Effector CD4-positive, alpha-beta T cell (primary cell): ENCODE measurements around the gene SGMS1.
"Not testable (repeated sequence)": the region's sequence is repeated elsewhere in the genome, so short reads cannot be mapped to it uniquely, and the experiment has no call there.

ENCODE experiments used
- DNase-seq: peaks from one replicate; pipeline ENCODE4 v3.0.0-alpha.2; 2020

SGMS1 gene

DNA sequence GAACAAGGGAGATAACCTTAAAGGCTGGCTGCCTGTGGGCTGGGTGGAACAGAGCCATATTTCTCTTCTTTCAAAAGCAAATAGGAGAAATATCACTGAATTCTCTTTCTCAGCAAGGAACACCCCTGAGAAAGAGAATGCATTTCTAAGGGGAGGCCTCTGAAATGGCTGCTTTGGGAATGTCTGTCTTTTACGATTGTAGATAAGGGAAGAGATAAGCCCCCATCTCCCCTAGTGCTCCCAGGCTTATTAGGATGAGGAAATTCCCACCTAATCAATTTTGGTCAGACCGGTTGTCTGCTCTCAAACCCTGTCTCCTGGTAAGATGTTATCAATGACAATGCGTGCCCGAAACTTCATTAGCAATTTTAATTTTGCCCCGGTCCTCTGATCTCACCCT, 178.0 kb downstream of the SGMS1 start:
- DNase-seq: not testable (repeated sequence)

DNA sequence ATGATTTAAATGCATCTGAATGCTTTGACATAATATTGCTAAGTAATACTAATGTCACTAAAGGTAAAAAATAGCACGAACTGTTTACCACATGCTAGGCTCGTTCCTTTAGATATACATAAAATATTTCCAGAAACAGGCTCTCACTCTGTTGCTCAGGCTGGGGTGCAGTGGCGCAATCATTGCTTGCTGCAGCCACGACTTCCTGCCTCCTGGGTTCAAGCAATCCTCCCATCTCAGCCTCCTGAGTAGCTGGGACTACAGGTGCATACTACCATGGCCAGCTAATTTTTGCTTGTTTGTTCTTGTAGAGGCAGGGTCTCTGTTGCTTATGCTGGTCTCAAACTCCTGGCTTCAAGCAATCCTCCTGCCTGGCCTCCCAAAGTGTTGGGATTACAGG, 183.3 kb downstream of the SGMS1 start:
- DNase-seq: no peak

DNA sequence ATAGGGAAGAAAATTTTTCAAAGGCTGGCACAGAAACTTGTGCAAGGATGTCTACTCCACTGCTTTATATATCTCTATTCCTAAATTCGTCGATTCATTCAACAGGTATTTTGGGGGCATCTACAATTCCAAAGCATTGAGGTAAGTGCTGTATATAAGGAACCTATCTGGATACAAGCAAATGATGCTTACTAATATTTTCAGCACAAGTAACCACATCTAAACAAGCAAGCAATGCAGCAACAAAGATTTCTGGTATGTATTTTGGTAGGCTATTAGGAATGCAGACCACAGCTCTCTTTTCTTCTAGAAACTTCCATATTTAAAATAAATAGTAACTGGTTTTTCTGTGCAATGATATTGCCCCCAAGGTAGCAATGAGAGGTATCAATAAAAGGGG, 183.9 kb downstream of the SGMS1 start:
- no peak for DNase-seq

DNA sequence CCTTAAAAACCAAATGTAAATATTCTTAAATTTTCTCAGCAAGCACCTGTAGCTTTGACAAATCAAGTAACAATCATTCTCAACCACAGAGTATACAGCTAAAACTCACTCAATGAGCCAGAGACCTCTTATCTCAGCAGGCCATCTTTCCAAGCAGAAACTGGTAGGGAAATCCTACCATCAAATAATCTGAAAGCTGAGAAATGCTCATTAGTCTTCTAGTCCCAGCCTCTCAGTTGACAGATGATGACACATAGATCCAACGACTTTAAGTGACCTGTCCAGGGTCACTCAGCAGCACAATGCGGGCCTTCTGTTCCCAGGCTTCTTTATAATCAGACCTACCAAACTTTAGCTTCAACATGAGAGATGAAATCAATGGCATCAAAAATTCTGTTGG, 184.6 kb downstream of the SGMS1 start:
- DNase-seq: no peak

DNA sequence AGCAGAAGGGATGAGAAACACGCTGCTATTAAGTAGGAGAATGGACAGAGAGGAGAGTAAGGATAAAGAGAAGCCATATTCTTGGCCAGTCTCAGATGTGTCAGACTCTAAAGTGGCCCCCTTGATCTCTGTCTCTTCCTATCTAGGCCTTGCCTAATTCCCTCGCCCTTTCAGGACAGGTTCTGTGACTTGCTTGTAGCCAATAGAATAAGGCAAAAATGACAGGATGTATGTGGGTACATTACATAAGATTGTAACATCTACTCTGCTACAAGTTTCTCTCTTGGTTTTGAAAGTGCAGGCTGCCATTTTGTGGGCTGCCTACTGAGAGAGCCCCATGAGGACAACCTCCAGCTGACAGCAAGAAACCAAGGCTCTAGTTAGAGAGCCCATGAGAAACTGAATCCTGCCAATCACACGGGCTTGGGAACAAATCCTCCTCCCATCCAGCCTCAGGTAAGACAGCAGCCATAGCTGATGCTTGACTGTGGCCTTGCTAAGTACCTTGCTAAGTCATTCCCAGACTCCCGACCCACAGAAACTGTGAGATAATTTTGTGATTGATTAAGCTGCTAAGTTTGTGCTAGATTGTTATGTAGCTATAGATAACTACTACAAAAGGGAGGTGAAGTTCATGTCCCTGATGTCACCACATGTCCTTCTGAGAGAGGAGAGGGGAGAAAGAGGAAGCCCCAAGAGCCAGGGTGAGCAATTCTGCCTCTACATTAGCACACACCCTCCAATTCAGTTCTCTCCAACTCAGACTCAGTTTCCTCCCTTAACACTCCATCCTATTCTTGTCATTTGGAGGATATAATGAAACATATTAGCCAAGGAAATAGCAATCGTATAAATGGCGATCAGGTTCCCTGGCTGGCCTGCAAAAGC, 185.5 kb downstream of the SGMS1 start:
- no peak for DNase-seq

DNA sequence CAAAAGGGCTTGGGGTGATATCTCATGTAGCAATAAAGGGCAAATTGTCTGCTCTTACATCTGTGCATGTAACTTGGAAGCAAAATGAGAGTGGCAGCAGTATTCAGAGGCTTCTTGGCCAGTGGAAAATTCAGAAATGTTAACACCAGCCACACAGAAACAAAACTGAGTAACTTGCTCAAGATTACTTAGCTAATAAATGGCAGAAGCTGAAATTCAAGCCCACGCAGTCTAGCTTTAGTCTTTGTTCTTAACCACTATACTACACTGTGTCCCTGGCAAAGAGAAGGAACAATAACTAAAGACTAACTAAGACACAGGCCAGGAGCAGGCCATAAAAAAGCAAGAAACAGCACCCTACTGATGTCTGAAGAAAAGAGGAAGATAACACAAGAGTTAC, 186.5 kb downstream of the SGMS1 start:
- DNase-seq: no peak

DNA sequence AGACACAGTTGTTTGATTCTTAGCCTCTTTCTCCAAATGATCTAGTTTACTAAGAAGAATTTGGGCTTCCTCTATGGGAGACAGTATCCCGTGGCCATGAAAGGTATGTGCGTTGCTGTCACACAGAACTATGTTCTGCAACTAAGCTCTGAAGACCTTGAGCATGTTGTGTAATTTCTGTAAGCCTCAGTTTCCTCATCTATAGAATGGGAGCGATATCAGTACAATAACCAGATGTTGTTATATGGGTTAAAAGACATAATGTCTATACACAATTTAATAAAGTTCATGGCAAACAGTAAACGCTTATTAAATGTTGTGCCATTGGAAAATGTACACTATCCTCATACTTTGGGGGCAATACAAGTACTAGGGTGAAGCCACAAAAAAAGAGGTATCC, 187.0 kb downstream of the SGMS1 start:
- no peak for DNase-seq

DNA sequence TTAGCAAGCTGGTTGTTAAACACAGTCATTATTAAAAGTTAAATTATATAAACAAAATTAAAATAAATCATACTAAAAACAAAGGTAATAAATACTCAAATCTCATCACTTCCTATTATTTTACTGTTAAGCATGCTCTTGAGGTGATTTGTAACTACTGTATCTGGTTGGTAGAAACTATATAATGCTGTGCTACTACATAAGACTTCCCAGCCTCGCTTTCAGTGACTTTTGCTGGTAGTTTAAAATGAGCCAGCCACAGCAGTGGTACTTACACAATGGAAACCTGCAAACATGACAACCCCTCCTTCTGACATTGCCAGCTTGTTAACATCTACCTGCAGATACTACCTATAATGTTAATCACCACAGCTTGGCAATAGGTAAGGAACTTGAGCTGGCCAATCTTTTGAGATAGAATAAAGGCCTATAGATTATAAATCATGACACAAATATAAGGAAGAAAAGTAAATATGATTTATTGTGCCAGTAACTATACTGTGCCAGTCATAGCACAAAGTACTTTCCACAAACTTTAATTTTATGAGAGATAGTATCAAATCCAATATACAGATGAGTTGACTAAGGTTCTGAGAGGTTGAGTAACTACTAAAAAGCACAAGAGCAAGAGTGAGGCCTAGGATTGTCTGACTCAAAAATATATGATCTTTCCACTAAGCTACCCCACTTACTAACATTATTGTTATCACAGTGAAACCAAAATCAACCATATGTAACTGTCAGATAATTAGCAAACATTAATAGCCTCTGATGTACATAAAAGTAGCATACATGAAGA, 191.3 kb downstream of the SGMS1 start:
- no peak for DNase-seq

DNA sequence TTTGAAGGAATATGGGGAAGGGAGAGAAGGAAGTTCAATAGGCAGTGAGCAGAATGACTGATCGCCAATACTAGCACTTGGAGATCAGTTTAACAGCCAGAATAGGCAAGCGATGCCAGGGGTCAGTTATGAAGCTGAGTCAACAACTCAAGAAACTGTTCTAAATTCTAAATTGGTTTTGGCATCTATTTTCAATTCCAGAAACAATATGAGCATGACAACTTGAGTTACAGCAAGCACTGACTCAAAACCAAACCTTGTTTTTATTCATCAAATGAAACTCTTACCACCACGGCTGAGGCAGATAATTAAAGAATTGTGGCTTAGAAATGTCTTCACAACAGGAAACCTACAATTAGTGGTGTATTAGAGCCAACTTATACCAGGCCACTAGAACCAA, 192.0 kb downstream of the SGMS1 start:
- DNase-seq: no peak

DNA sequence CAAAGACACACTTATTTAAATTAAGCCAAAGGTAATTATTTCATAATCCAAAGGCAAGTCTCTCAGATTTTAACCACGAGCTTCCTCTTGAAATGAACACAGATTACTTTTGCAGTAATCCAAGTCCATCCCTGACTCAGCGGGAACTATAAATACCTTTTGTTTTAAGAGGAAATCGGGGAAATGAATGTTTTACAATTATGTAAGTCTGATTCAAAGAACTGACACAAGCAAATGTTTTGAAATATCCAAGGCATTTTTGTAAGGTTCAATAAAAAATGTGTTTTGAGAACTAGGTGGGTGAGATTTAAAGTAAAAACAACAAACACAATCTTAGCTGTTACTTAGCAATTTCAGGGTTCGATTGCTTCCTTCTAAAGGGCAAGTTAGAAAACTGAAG, 192.6 kb downstream of the SGMS1 start:
- no peak for DNase-seq

DNA sequence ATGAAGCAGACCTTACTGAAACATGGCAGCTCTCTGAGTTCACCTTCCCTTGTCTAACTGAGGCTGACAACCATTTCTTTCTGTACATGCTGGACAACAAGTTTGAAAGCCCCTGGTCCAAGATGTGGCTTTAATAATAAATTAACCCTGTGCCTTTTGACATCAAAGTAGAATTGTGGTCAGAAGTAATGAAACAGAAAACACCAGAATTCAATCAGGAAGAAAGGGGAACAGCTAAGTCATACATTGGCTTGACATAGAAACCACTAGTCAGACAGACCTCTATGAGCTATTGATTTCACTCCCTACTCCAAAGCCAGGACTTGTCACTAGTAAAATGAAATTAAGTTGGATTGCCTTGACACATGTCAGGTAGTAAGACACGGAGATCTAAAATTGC, 197.3 kb downstream of the SGMS1 start:
- no peak for DNase-seq

DNA sequence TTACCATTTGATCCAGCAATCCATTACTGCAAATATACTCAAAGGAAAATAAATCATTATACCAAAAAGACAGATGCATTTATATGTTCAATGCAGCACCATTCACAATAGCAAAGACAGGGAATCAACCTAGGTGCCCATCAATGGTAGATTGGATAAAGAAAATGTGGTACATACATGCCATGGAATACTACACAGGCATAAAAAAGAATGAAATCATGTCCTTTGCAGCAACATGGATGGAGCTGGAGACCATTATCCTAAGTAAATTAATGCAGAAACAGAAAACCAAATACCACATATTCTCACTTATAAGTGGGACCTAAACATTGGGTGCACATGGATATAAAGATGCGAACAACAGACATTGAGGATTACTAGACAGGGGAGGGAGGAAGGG, 198.5 kb downstream of the SGMS1 start:
- not testable (repeated sequence) for DNase-seq

DNA sequence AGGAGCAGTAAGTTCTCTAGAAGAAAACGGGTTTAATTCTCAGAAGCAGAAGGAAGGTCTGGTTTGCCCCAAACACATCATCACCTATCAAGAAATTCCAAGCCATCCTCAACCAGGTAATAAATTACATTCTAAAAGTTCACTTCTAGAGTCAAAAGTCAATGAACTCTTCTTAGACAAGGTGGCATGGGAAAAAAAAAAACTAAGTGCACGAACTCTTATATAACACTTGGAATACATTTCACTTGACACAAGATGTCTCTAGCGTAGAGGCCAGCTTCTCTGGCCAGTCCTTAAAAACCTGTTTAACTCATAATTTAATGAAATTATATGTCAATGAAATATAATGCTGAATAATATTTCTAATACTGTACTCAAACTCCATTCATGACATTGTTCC, 200.3 kb downstream of the SGMS1 start:
- DNase-seq: no peak

DNA sequence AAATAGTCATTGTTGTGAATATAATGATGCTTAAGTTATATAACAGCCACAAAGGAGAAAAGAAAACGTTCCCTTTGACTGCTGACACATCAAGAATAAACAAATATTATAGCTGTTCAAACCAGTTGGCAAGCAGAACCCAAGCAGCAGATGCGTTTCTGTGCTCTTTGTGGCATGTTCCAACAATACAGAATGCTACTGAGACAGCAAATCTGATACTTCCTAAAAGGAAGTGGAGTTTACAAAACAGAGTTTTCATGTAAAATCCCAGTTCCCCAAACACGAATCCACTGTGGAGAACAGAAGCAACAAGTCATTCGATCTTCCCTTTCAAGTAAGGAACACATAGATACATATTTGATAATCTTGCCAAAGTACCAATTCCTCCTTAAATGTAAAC, 201.5 kb downstream of the SGMS1 start:
- DNase-seq: no peak

DNA sequence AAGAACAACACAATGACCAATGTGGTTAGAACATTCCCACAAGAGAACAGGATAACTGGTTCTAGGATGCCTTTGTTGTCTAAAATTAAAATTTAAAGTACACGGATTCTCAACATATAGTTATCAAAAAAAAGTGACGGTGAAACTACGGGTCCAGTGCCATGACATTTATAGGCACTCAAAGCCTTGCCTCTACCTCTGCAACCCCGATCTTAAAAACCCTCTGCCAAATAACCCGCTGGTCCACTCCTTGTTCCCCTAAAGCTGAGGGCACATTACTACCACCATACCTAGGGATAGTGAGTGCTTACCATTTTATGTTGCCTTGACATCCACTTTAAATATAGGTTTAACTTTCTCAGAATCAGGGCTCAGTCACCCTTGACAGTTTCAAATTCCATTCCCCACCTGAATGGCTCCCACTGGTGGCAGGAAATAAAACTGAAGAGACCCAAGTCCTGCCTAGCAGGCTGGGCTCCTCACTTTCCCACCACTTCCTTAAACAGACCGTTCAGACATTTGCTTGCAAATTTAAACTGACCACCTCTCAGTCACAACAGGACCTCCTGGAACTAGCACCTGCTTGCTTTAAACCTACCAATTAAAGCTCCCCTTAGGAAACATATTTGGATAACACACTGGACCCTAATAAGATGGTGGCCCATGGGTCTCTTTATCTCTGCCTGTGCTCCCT, 202.6 kb downstream of the SGMS1 start:
- no peak for DNase-seq

DNA sequence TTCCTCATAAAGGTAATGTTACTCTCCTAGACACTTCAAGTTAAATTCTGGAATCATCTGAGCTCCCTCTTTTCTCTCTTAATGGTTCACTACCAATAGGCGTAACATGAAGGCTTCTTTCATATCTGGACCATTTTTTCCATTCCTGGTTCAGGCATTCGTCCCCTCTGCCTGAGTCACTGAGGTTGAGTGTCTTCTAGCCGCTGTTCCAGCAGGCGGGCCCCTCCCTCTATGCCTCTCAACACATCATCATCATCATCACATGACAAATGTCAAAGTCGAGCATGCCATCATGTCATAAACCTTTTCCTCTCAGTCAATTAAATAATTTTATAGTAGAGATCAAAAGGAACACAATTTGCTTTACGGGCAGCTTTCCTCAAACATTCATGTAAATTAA, 203.6 kb downstream of the SGMS1 start:
- no peak for DNase-seq

DNA sequence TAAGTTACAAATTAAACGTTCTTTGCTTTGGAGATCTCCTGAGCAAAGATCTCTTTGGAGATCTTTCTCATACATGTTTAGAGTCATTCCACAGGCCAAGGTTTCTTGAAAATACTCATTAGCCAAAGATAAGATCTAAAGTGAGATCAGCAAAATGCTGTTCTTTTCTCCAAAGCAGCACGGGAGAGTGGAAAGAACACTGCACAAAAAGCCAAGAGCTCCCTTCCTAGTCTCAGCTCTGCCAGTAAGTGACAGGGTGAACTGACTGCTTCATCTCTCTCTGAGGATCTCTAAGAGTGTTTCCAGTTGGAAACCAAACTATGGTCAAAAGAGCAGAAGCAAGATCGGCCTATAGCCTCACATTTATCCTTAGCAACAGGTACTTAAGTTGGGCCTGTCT, 204.0 kb downstream of the SGMS1 start:
- DNase-seq: no peak

DNA sequence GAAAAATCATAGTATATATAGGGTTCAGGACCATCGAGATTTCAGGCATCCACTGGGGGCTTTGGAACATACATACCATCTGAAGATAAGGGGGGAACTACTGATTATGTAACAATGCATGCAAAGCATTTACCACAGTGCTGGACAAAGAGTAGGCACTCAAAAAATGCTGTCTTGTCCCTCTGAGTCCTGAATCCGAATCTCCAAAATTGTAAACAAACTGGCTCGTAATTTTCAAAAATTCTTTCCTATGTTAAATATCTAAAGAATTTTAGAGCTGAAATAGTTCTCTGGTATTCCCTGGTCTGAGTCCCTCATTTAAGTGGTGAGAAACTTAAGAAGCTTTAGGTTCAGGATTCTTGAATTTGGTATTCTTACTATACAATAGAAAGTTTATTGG, 204.7 kb downstream of the SGMS1 start:
- DNase-seq: no peak

DNA sequence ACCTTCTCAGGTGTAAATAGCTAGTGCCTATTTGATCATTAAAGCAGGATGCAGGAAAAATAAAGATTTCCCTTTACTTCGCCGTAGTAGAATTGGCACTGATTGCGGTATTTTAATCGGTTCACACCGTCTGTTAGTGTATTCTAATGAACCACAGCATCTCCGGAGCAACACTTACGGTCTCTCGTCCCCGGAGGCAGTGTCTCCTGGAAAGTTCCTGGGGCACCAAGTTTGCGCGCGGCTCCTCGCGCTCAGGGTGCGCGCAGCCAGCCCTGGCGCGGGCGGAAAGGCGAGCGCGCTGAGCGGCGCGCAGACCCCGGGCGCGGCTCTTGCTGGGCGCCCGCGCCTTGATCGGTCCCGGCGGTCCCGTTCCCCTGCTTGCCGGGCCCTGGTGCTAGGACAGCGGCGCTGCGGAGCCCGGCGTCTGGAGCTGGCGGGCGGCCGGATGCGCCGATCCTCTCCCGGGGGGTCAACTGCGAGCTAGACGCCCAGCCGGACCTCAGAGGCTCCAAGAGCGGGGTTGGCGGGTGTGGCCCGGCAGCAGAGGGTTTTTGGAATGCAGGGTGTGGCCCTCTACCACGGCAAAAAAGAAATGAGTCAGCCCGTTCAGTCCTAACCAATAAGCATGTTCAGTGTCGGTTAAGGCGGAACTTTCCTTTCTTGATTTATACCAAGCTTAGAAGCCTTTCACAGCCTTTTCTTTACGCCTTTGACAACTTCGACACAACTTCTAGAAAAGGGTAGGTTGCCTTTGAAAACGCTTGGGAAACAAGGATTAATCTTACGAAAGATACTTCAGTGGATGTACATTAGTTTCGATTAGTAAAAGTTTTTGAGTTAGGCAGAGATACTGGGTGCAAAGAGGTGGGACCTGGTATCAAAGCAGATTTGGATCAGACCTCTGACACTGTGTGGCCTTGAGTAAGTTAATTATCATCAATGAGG, 205.6 kb downstream of the SGMS1 start:
- DNase-seq: no peak

DNA sequence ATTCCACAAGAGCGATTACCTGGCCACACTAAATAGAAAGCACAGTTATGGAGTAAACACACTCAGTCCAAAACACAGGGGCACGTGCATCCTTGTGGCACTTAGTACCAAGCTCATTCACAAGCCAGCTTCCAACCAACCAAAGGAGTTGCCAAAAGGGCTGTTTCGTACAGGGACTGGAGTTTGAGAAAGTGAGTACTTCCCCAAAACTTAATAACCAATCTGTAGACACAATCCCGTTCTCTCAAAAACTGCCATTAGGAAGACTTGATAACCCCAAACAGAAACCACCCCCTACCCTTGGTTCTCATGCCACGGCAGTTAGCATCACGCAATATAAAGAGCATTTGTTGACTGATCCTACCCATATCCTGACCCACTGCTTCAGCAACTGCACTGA, 206.3 kb downstream of the SGMS1 start:
- no peak for DNase-seq

DNA sequence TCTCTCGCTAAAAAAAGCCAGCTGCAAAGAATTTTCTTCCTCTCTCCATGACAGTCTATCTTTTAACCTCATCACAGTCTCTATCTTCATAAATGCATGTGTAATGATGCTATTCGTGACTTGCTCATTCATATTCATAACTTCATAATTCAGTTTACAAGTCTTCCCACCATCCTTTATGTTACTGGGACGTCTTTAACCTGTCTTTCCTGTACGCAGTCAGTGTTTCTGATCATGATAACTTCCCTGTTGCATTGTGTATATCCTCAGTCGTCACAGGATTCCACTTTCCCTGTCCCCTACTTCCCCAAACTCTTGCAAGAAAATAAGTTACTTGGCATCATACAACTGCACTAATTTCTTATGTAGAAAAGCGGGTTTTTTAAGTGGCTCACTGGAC, 206.9 kb downstream of the SGMS1 start:
- no peak for DNase-seq

DNA sequence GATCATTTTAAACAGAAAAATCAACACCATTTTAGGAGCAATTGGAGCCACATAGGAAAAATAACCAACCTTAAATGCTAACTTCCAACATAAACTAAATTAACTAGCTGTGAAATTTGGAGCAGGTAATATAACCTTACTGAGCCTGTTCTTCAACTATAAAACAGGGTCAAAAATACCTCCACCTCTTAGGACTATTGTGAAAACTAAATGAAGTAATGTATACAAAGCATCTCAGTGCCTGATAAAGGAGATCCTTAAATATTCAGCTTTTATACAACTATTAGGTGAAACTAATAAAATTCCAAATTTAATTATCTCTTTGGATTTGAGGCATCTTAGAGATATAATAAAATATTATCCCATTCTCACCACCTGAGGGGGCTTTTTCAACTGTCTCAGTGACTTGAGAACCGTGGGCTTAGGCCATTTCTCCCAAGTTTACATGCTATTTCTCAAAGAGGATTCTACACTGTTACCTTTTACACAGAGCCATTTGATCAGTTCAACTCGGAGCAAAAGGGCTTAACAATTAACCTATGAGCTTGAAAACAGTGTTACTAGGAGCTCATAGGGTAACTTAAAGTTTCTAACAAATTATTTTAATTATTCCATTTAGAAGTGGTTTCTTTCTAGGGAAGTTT, 207.5 kb downstream of the SGMS1 start:
- no peak for DNase-seq
